Mesothelial cell of epicardium (in vitro differentiated cells): ENCODE data around the gene RYR2. TPM values are rescaled to one million over a fixed set of nuclear protein-coding genes. Genes with fewer than 3 reads are reported as not detected.

Experiments
- DNase-seq, 2 experiments: peaks; one replicate each; pipeline ENCODE4 v3.0.0; 2021; ENCODE audit warnings: low spot score in 2 of 2; ENCODE audit not compliant: unreplicated experiment in 2 of 2
- H3K27ac Mint-ChIP-seq: 2 replicates; pipeline ENCODE4 v1.8.0; 2021; ENCODE audit warnings: mixed read lengths
- H3K27me3 Mint-ChIP-seq: 2 replicates; pipeline ENCODE4 v1.8.0; 2021; ENCODE audit warnings: low read depth, mixed read lengths
- H3K36me3 Mint-ChIP-seq: 2 replicates; pipeline ENCODE4 v1.8.0; 2021; ENCODE audit warnings: mixed read lengths
- H3K4me1 Mint-ChIP-seq: 2 replicates; pipeline ENCODE4 v1.8.0; 2021; ENCODE audit warnings: mixed read lengths
- H3K4me3 Mint-ChIP-seq: 2 replicates; pipeline ENCODE4 v1.8.0; 2021; ENCODE audit warnings: mild to moderate bottlenecking, moderate library complexity, mixed read lengths
- H3K9me3 Mint-ChIP-seq: 2 replicates; pipeline ENCODE4 v1.8.0; 2021; ENCODE audit warnings: mixed read lengths
- total RNA-seq: library from RNA; stranded (reverse); gene quantifications from 3 replicates; pipeline ENCODE4 v1.2.1, GENCODE V29; 2021
- TF ChIP-seq, protein P1 (sequence below): fragments of 200-600 bp; sonication (generic); IDR thresholded peaks from one replicate; pipeline ENCODE4 v1.5.0; 2021; ENCODE audit warnings: antibody characterized with exemption; ENCODE audit not compliant: unreplicated experiment

RYR2 gene
- total RNA-seq, 1 donor from 2014 or later: 6.1 TPM

DNA sequence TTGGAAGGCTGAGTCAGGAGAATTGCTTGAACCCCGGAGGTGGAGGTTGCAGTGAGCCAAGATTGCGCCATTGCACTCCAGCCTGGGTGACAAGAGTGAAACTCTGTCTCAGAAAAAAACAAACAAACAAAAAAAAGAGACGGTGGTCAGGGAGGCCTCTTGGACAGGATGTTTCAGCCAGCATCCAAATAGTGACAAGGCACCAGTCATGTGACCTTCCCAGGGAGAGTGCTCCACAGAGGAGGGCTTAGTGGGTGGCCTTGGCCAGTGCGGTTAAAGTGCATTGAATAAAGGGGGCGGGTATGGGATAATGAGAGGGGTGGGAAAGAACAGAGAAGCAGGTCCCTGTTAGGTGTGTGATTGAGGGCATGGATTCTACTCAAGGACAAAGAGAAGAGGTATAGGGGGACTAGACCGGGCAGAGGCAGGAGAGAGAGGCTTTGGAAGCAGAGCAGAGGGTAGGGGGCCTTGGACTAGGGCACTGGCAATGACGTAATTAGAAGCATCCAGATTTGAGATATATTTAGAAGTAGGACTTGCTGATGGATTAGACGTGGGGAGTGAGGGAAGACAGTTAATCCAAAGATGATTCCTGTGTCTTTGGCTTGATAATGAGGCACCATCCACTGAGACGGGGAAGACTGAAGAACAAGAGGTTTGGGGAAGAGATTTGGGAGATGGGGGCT is 12.0 kb upstream of the RYR2 start:
- H3K36me3 Mint-ChIP-seq: peaks cover 4% of the 10 kb centered on the region
- H3K9me3 Mint-ChIP-seq: peaks cover 5% of the 10 kb centered on the region
- TF ChIP-seq, protein P1, sequence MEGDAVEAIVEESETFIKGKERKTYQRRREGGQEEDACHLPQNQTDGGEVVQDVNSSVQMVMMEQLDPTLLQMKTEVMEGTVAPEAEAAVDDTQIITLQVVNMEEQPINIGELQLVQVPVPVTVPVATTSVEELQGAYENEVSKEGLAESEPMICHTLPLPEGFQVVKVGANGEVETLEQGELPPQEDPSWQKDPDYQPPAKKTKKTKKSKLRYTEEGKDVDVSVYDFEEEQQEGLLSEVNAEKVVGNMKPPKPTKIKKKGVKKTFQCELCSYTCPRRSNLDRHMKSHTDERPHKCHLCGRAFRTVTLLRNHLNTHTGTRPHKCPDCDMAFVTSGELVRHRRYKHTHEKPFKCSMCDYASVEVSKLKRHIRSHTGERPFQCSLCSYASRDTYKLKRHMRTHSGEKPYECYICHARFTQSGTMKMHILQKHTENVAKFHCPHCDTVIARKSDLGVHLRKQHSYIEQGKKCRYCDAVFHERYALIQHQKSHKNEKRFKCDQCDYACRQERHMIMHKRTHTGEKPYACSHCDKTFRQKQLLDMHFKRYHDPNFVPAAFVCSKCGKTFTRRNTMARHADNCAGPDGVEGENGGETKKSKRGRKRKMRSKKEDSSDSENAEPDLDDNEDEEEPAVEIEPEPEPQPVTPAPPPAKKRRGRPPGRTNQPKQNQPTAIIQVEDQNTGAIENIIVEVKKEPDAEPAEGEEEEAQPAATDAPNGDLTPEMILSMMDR: no peak
- peaks cover 12% of the 10 kb centered on the region for H3K4me1 Mint-ChIP-seq
- peaks cover 2% of the 10 kb centered on the region for H3K27me3 Mint-ChIP-seq
- H3K4me3 Mint-ChIP-seq: no peak overlapping the region
- H3K27ac Mint-ChIP-seq: no peak overlapping the region
- DNase-seq: no peak

- peaks cover 2% of the 10 kb centered on the region for H3K27me3 Mint-ChIP-seq
- H3K9me3 Mint-ChIP-seq: no peaks in the 10 kb centered on the region
- H3K4me1 Mint-ChIP-seq: peaks cover 12% of the 10 kb centered on the region
- TF ChIP-seq, protein P1: no peak
- no peak overlapping the region for H3K4me3 Mint-ChIP-seq
- H3K36me3 Mint-ChIP-seq: no peaks in the 10 kb centered on the region
- DNase-seq: no peak
- no peak overlapping the region for H3K27ac Mint-ChIP-seq
Observed at GRCh38 chr1:237031480-237031879, 10.5 kb upstream of the RYR2 start.

GRCh38 chr1:237032029-237032428 is 10.0 kb upstream of the RYR2 start:
- TF ChIP-seq, protein P1: no peak
- H3K9me3 Mint-ChIP-seq: no peaks in the 10 kb centered on the region
- H3K27me3 Mint-ChIP-seq: peaks cover 2% of the 10 kb centered on the region
- peaks cover 12% of the 10 kb centered on the region for H3K4me1 Mint-ChIP-seq
- H3K36me3 Mint-ChIP-seq: no peaks in the 10 kb centered on the region
- H3K27ac Mint-ChIP-seq: no peak overlapping the region
- DNase-seq: no peak
- H3K4me3 Mint-ChIP-seq: no peak overlapping the region

- H3K9me3 Mint-ChIP-seq: no peaks in the 10 kb centered on the region
- H3K4me3 Mint-ChIP-seq: no peak overlapping the region
- TF ChIP-seq, protein P1: no peak
- peaks cover 12% of the 10 kb centered on the region for H3K4me1 Mint-ChIP-seq
- no peak overlapping the region for H3K27ac Mint-ChIP-seq
- no peaks in the 10 kb centered on the region for H3K36me3 Mint-ChIP-seq
- H3K27me3 Mint-ChIP-seq: peaks cover 2% of the 10 kb centered on the region
- DNase-seq: no peak
Observed at GRCh38 chr1:237033061-237033460, 8.9 kb upstream of the RYR2 start.

- Mint-ChIP-seq H3K4me1 (peaks cover 12% of the 10 kb centered on the region), H3K27ac (no peak overlapping the region), H3K9me3 (no peaks in the 10 kb centered on the region), H3K27me3 (peaks cover 2% of the 10 kb centered on the region), H3K4me3 (no peak overlapping the region), H3K36me3 (no peaks in the 10 kb centered on the region)
- no peak for DNase-seq
- TF ChIP-seq, protein P1: no peak
Observed at GRCh38 chr1:237033804-237034203, 8.2 kb upstream of the RYR2 start.

GRCh38 chr1:237035759-237036158 is 6.2 kb upstream of the RYR2 start:
- H3K4me3 Mint-ChIP-seq: no peak overlapping the region
- H3K9me3 Mint-ChIP-seq: no peaks in the 10 kb centered on the region
- no peak overlapping the region for H3K27ac Mint-ChIP-seq
- peaks cover 6% of the 10 kb centered on the region for H3K27me3 Mint-ChIP-seq
- TF ChIP-seq, protein P1: no peak
- no peak for DNase-seq
- H3K4me1 Mint-ChIP-seq: peaks cover 12% of the 10 kb centered on the region
- no peaks in the 10 kb centered on the region for H3K36me3 Mint-ChIP-seq
